Measurements from ENCODE around the gene NIT2. TPM values are rescaled to one million over a fixed set of nuclear protein-coding genes. Genes with fewer than 3 reads are reported as not detected.
"Not testable (repeated sequence)": the region's sequence is repeated elsewhere in the genome, so short reads cannot be mapped to it uniquely, and the experiment has no call there.

NIT2 gene
- total RNA-seq (2014; rRNA removed; shearing (Covaris generic)) = 36.8 and 37.8 TPM in 2 replicates

- no peaks in the 10 kb centered on the region for H3K36me3 ChIP-seq (replicated peaks; ENCODE audit: control insufficient read depth, insufficient read depth, low read length)
- DNase-seq = peak; percentile 96
- no peaks in the 10 kb centered on the region for H3K27me3 ChIP-seq (ENCODE audit: control insufficient read depth, insufficient read depth, low read length)
- peak within 1 kb of the TSS; percentile 72 for H3K4me3 ChIP-seq (ENCODE audit: insufficient read depth, low read depth, low read length)
Measured at GRCh38 chr3:100334488-100335351, at the start of gene NIT2. Gene NIT2 (plus strand): TSS chr3:100334757. CDS start chr3:100334792, 35 bp downstream.

GRCh38 chr3:100288288-100288894 is 46.2 kb upstream of the NIT2 start:
- Histone ChIP-seq H3K36me3 (replicated peaks; ENCODE audit: control insufficient read depth, insufficient read depth, low read length) (no peaks in the 10 kb centered on the region), H3K27me3 (ENCODE audit: control insufficient read depth, insufficient read depth, low read length) (no peaks in the 10 kb centered on the region), H3K4me3 (ENCODE audit: insufficient read depth, low read depth, low read length) (no peak overlapping the region)
- DNase-seq = no peak

DNA sequence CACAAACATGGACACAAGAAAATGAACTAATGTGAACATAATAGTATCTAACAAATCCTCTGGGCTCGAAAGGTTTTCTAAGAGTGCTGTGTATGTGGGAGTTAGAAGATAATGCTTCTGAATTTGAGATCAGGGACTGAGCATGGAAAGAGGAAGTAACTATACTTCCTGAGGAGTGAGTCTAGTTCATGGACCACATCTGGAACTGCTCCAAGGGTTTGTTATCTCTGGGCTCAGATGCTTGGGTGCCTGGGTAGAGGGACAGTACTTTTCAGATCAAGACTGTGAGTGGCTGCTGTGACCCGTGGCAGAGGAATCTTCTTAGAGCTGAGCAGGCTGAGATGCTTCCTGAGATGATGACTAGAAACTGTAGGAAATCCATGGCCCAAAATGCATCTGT is 45.2 kb upstream of the NIT2 start:
- H3K27me3 ChIP-seq (ENCODE audit: control insufficient read depth, insufficient read depth, low read length) = no peaks in the 10 kb centered on the region
- DNase-seq = no peak
- no peaks in the 10 kb centered on the region for H3K36me3 ChIP-seq (replicated peaks; ENCODE audit: control insufficient read depth, insufficient read depth, low read length)
- H3K4me3 ChIP-seq (ENCODE audit: insufficient read depth, low read depth, low read length) = no peak overlapping the region

DNA sequence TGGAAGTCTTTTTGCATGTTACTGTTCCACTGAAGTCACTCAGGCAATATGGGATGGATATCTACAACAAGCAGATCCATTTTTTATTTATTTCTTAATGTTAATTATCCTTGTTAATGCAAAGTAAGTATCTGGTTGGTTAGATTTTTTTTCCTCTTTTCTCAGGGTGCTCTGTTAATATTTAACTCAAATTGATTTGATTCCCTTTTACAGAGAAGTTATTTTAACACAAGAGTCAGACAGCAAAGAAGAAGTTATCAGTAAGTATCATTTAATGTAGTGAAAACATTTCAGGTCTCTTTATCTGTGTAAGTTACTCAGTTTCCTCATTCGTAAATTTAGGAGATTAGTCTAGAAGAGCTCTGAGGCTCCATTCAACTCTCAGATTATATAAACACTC is 39.5 kb upstream of the NIT2 start:
- H3K27me3 ChIP-seq (ENCODE audit: control insufficient read depth, insufficient read depth, low read length) = no peaks in the 10 kb centered on the region
- no peak overlapping the region for H3K4me3 ChIP-seq (ENCODE audit: insufficient read depth, low read depth, low read length)
- DNase-seq = no peak
- no peaks in the 10 kb centered on the region for H3K36me3 ChIP-seq (replicated peaks; ENCODE audit: control insufficient read depth, insufficient read depth, low read length)

GRCh38 chr3:100297784-100298183 is 36.8 kb upstream of the NIT2 start:
- DNase-seq = no peak
- H3K4me3 ChIP-seq (ENCODE audit: insufficient read depth, low read depth, low read length) = no peak overlapping the region
- no peaks in the 10 kb centered on the region for H3K36me3 ChIP-seq (replicated peaks; ENCODE audit: control insufficient read depth, insufficient read depth, low read length)
- no peaks in the 10 kb centered on the region for H3K27me3 ChIP-seq (ENCODE audit: control insufficient read depth, insufficient read depth, low read length)

GRCh38 chr3:100299016-100299415 is 35.5 kb upstream of the NIT2 start:
- no peak for DNase-seq
- Histone ChIP-seq H3K27me3 (ENCODE audit: control insufficient read depth, insufficient read depth, low read length) (no peaks in the 10 kb centered on the region), H3K4me3 (ENCODE audit: insufficient read depth, low read depth, low read length) (no peak overlapping the region), H3K36me3 (replicated peaks; ENCODE audit: control insufficient read depth, insufficient read depth, low read length) (no peaks in the 10 kb centered on the region)

- no peak for DNase-seq
- Histone ChIP-seq H3K36me3 (replicated peaks; ENCODE audit: control insufficient read depth, insufficient read depth, low read length) (no peaks in the 10 kb centered on the region; the same call in 1 of the 2 replicates), H3K27me3 (ENCODE audit: control insufficient read depth, insufficient read depth, low read length) (no peaks in the 10 kb centered on the region), H3K4me3 (ENCODE audit: insufficient read depth, low read depth, low read length) (no peak overlapping the region)
Measured at GRCh38 chr3:100306695-100307094, 27.9 kb upstream of the NIT2 start.

DNA sequence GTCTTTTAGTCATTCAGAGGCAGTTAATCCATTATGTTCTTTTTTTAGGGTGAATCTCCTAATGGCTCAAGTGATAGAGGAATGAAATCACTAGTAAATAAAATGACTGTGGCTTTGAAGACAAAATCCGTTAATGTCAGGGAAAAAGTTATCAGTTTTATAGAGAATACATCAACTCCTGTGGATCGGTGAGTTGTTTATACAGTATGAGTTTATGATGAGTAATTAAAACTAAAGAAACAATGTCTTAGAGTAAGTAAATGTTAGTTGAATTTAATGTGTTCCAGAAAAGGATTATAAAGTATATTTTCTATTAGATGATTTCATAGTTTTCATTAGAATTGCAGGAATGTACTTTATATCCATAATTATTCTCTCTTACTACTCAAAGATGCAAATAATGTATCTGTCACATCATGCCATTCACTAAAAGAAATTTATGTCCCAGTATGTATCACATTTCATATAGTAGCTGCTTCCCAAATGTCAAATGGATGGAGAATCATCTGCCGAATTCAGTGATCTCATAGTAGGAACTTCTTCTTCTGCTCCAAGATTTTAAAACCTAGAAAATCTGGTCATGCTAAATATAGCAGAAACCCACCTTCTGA is 24.1 kb upstream of the NIT2 start:
- Histone ChIP-seq H3K36me3 (replicated peaks; ENCODE audit: control insufficient read depth, insufficient read depth, low read length) (no peaks in the 10 kb centered on the region), H3K4me3 (ENCODE audit: insufficient read depth, low read depth, low read length) (no peak overlapping the region), H3K27me3 (ENCODE audit: control insufficient read depth, insufficient read depth, low read length) (no peaks in the 10 kb centered on the region)
- DNase-seq = no peak

DNA sequence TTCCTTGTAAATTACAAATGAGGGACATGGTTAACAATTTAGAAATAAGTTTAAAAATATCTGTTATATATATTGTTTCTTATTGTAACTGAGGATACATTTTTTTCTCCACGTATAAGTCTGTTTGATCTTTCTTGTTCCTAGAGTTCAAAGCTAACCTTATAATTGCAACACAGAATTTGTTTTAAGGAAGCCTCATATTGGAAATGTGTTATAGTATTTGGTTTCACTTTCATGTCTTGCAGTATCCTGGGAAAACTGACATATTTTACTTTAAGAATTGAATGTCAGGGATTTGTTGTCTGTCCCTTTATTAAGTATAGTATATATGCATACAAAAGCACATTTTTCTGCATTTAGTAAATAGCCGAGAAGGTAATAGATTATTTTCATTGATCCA is 23.5 kb upstream of the NIT2 start:
- H3K36me3 ChIP-seq (replicated peaks; ENCODE audit: control insufficient read depth, insufficient read depth, low read length) = no peaks in the 10 kb centered on the region
- H3K4me3 ChIP-seq (ENCODE audit: insufficient read depth, low read depth, low read length) = no peak overlapping the region
- no peak for DNase-seq
- no peaks in the 10 kb centered on the region for H3K27me3 ChIP-seq (ENCODE audit: control insufficient read depth, insufficient read depth, low read length)

DNA sequence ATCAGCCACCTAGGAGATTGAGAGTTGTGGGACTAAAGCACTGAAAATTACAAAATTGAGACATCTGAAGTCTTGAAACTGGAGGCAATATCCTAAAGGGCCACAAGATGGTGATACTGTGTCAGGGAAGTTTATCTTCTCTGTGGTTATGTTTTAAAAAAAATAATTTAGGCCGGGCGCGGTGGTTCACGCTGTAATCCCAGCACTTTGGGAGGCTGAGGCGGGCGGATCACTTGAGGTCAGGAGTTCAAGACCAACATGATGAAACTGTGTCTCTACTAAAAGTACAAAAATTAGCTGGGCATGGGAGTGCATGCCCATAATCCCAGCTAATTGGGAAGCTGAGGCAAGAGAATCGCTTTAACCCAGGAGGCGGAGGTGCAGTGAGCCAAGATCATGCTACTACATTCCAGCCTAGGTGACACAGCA is 17.9 kb upstream of the NIT2 start:
- Histone ChIP-seq H3K36me3 (replicated peaks; ENCODE audit: control insufficient read depth, insufficient read depth, low read length) (no peaks in the 10 kb centered on the region; the same call in 1 of the 2 replicates), H3K4me3 (ENCODE audit: insufficient read depth, low read depth, low read length) (no peak overlapping the region)
- peak; percentile 18 for DNase-seq

GRCh38 chr3:100317912-100318311 is 16.6 kb upstream of the NIT2 start:
- Histone ChIP-seq H3K4me3 (ENCODE audit: insufficient read depth, low read depth, low read length) (no peak overlapping the region), H3K27me3 (ENCODE audit: control insufficient read depth, insufficient read depth, low read length) (no peaks in the 10 kb centered on the region), H3K36me3 (replicated peaks; ENCODE audit: control insufficient read depth, insufficient read depth, low read length) (no peaks in the 10 kb centered on the region; the same call in 1 of the 2 replicates)
- DNase-seq = no peak

More for the DNA sequence above, 17.9 kb upstream of the NIT2 start:
- no peaks in the 10 kb centered on the region for H3K27me3 ChIP-seq (ENCODE audit: control insufficient read depth, insufficient read depth, low read length)

DNA sequence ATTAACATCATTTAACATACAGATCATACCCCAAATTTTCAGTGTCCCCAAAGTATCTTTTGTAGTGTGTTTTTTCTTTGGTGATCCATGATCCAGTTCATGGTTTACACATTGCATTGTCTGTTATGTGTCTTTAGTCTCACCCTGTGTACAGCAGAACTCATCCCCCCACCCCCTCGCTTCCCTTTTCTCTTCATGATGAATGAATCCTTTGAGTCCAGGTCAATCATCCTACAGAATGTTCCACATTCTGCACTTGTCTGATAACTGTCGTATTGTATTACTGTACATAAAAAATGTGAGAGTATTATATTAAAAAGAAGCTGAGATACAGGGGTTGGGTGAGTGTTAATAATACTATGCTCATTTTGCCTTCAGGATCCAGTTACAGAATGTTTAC is 14.6 kb upstream of the NIT2 start:
- Histone ChIP-seq H3K36me3 (replicated peaks; ENCODE audit: control insufficient read depth, insufficient read depth, low read length) (no peaks in the 10 kb centered on the region; the same call in 1 of the 2 replicates), H3K4me3 (ENCODE audit: insufficient read depth, low read depth, low read length) (no peak overlapping the region), H3K27me3 (ENCODE audit: control insufficient read depth, insufficient read depth, low read length) (no peaks in the 10 kb centered on the region)
- no peak for DNase-seq

- H3K36me3 ChIP-seq (replicated peaks; ENCODE audit: control insufficient read depth, insufficient read depth, low read length) = no peaks in the 10 kb centered on the region; the same call in 1 of the 2 replicates
- H3K4me3 ChIP-seq (ENCODE audit: insufficient read depth, low read depth, low read length) = no peak overlapping the region
- no peaks in the 10 kb centered on the region for H3K27me3 ChIP-seq (ENCODE audit: control insufficient read depth, insufficient read depth, low read length)
- no peak for DNase-seq
Measured at GRCh38 chr3:100324044-100324443, 10.5 kb upstream of the NIT2 start.

DNA sequence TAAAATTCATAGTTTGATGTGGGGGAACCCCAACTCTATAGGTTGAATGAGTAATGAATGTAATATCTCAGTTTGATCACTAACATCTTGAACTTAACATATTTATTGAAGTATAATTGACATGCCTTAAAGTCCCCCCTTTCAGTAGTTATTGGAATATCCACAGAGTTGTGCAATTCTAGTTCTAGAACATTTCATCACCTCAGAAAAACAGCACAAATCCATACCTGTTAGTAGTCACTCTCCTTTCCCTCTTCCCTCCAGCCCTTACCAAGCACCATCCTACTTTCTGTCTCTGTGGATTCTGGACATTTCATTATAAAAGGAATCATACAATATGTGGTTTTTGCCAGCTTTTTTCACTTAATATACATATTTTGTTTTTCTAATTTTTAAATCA is 8.7 kb upstream of the NIT2 start:
- Histone ChIP-seq H3K36me3 (replicated peaks; ENCODE audit: control insufficient read depth, insufficient read depth, low read length) (no peaks in the 10 kb centered on the region), H3K4me3 (ENCODE audit: insufficient read depth, low read depth, low read length) (no peak overlapping the region), H3K27me3 (ENCODE audit: control insufficient read depth, insufficient read depth, low read length) (no peaks in the 10 kb centered on the region)
- DNase-seq = no peak

- H3K36me3 ChIP-seq (replicated peaks; ENCODE audit: control insufficient read depth, insufficient read depth, low read length); H3K27me3 ChIP-seq (ENCODE audit: control insufficient read depth, insufficient read depth, low read length); H3K4me3 ChIP-seq (ENCODE audit: insufficient read depth, low read depth, low read length); DNase-seq: not testable (repeated sequence)
Measured at GRCh38 chr3:100327377-100327776, 7.2 kb upstream of the NIT2 start.

Measured in H7 (cell line).